GM23248 (cell line): ENCODE results near the gene PLEKHM2. TPM values are rescaled to one million over a fixed set of nuclear protein-coding genes. Genes with fewer than 3 reads are reported as not detected.

Source experiments
- DNase-seq: peaks from one replicate; pipeline ENCODE4 v3.0.0-alpha.2; 2015
- H2AFZ ChIP-seq: fragments of 200-600 bp; sonication (generic); 2 replicates; pipeline ENCODE4 v1.6.1; 2016; ENCODE audit warnings: antibody characterized with exemption
- H3F3A ChIP-seq: fragments of 200-600 bp; sonication (generic); 2 replicates; pipeline ENCODE4 v1.6.1; 2016; ENCODE audit warnings: mild to moderate bottlenecking, antibody characterized with exemption, mixed run types; ENCODE audit not compliant: insufficient read depth
- H3K27ac ChIP-seq: fragments of 200-600 bp; sonication (generic); 2 replicates; pipeline ENCODE4 v1.5.1; 2016; ENCODE audit warnings: mild to moderate bottlenecking
- H3K27me3 ChIP-seq: fragments of 200-600 bp; sonication (generic); replicated peaks from 2 replicates; pipeline ENCODE4 v1.6.1; 2016; ENCODE audit warnings: mild to moderate bottlenecking; ENCODE audit not compliant: insufficient read depth
- H3K36me3 ChIP-seq: fragments of 200-600 bp; sonication (generic); 2 replicates; pipeline ENCODE4 v1.6.1; 2016; ENCODE audit warnings: low read depth, mild to moderate bottlenecking
- H3K4me1 ChIP-seq: fragments of 200-600 bp; sonication (generic); 2 replicates; pipeline ENCODE4 v1.6.1; 2016; ENCODE audit warnings: mild to moderate bottlenecking; ENCODE audit not compliant: insufficient read depth
- H3K4me2 ChIP-seq: fragments of 200-600 bp; sonication (generic); one replicate; pipeline ENCODE4 v1.6.1; 2016; ENCODE audit warnings: mild to moderate bottlenecking; ENCODE audit not compliant: unreplicated experiment
- H3K4me3 ChIP-seq: fragments of 200-600 bp; sonication (generic); 2 replicates; pipeline ENCODE4 v1.5.1; 2016; ENCODE audit warnings: mild to moderate bottlenecking
- H3K79me2 ChIP-seq: fragments of 200-600 bp; sonication (generic); 2 replicates; pipeline ENCODE4 v1.6.1; 2016; ENCODE audit warnings: mild to moderate bottlenecking; ENCODE audit not compliant: insufficient read depth
- H3K9ac ChIP-seq: fragments of 200-600 bp; sonication (generic); 2 replicates; pipeline ENCODE4 v1.6.1; 2016; ENCODE audit warnings: mild to moderate bottlenecking
- H3K9me2 ChIP-seq: fragments of 200-600 bp; sonication (generic); 2 replicates; pipeline ENCODE4 v1.6.1; 2016; ENCODE audit warnings: mixed run types, mild to moderate bottlenecking, moderate library complexity; ENCODE audit not compliant: insufficient read depth
- H3K9me3 ChIP-seq: fragments of 200-600 bp; sonication (generic); one replicate; pipeline ENCODE4 v1.6.1; 2017; ENCODE audit warnings: low read depth
- H4K20me1 ChIP-seq: fragments of 200-600 bp; sonication (generic); 2 replicates; pipeline ENCODE4 v1.6.0; 2016; ENCODE audit not compliant: insufficient read depth
- EZH2 ChIP-seq: fragments of 200-600 bp; sonication (generic); IDR thresholded peaks from 2 replicates; pipeline ENCODE4 v1.6.1; 2018; ENCODE audit warnings: antibody characterized with exemption, mild to moderate bottlenecking; ENCODE audit not compliant: insufficient read depth, poor library complexity, severe bottlenecking
- EZH2phosphoT487 ChIP-seq: fragments of 200-600 bp; sonication (generic); IDR thresholded peaks from 2 replicates; pipeline ENCODE4 v1.6.1; 2018; ENCODE audit warnings: antibody characterized with exemption, moderate library complexity, mild to moderate bottlenecking, low read depth; ENCODE audit not compliant: insufficient read depth
- WGBS, 2 experiments: methylation state at CpG; one replicate each; pipeline ENCODE4 v1.1.6; 2015 to 2017; ENCODE audit warnings: low lambda C conversion rate in 2 of 2, low coverage in 1 of 2; ENCODE audit errors: missing lambda C conversion rate in 2 of 2; 5-methylcytosine and 5-hydroxymethylcytosine counted together
- in situ Hi-C: fragments of 300-500 bp; cut with MboI; formaldehyde crosslinking; loops from 2 replicates; pipeline ENCODE4 v1.15.0; 2020
- polyA plus RNA-seq: library from polyadenylated mRNA; unstranded; fragments of >200 nt; fragmentation: Nextera tagmentation; extraction: Ambion mirVana; gene quantifications from 2 replicates; pipeline ENCODE4 v1.2.1, GENCODE V29; 2016
- total RNA-seq: library from RNA; depleted of rRNA; stranded (reverse); fragments of >200 nt; shearing (Covaris generic); gene quantifications from 2 replicates; pipeline ENCODE4 v1.2.3, GENCODE V29; 2014

PLEKHM2 gene
- total and polyA plus RNA-seq, 2 experiments from 2014 or later = 14.9 to 52.9 TPM

DNA sequence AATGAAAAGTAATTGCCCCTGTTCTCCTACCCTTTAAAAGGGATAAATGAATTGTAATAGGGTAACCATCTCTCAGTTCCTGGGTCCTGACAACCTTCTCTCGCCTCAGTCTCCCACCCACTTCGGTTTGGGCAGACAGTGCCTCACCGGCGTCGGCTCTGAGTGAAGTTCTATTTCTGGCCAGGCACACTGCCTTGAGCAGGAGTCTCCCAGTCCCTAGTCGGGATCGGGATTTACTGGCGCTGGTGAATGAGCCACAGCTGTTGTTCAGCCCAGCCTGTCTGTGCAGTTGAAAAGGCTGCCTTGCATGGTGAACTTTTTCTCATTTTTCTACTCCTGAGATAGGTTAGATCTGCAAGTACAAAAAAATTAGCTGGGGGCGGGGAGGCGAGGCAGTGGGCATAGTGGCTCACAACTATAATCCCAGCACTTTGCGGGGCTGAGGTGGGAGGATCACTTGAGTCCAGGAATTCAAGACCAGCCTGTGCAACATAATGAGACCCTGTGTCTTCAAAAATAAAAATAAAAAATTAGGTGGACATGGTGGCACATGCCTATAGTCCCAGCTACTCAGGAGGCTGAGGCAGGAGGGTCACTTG lies 7.4 kb downstream of the PLEKHM2 start:
- Histone ChIP-seq H3K4me1 (peaks cover 18% of the 10 kb centered on the region), H3K9me2 (no peaks in the 10 kb centered on the region), H3K36me3 (0 out of 2 replicates have a peak, but pooled peaks cover 3% of the 10 kb centered on the region), H3F3A (no peaks in the 10 kb centered on the region), H2AFZ (no peak overlapping the region), H3K27me3 (no peaks in the 10 kb centered on the region), H3K9ac (0 out of 2 replicates have a peak overlapping the region, but pooled peaks have one; percentile 18), H3K79me2 (peaks cover 100% of the 10 kb centered on the region), H4K20me1 (peaks cover 4% of the 10 kb centered on the region; the same call in 1 of the 2 replicates), H3K4me3 (no peak overlapping the region), H3K9me3 (no peaks in the 10 kb centered on the region), H3K27ac (peak overlapping the region; percentile 22; the same call in 1 of the 2 replicates), H3K4me2 (peak overlapping the region; percentile 20)
- DNase-seq = peak; percentile 50
- 36 to 41% methylated on average over 11 of the region's 11 CpGs for WGBS, 2 experiments
- TF ChIP-seq EZH2phosphoT487 (no peak), EZH2 (no peak)
- in situ Hi-C loops = no loop called here

DNA sequence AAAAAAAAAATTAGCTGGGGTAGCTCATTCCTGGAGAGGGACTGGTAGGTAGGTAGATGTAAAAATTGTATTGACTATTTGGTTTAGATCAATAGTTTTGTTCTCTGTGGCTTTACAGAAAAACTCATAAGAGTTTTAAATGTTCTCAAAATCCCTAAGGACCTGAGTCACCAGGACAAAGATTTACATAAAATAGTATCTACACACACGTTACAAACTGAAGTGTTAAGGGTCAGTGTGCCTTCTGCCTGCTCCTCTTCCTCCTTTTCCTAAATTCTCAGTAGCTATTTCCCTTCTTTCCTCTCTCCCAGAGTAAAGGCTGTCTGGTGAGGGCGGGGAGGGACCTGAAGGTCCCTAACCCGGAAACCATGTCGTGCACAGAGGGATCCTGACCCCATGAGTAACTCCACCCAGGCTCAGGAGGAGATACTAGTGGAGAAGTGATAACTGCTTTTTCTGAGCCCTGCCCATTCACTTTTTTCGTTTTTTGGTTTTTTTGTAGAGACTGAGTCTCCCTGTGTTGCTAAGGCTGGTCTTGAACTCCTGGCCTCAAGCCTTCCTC lies 8.1 kb downstream of the PLEKHM2 start:
- H3K27ac ChIP-seq = peak overlapping the region; percentile 20; the same call in 1 of the 2 replicates
- no peak overlapping the region for H3K9ac ChIP-seq
- peak; percentile 36 for DNase-seq
- 0 out of 2 replicates have a peak, but pooled peaks cover 3% of the 10 kb centered on the region for H3K36me3 ChIP-seq
- H3K9me3 ChIP-seq = no peaks in the 10 kb centered on the region
- no peak overlapping the region for H2AFZ ChIP-seq
- H3K4me1 ChIP-seq = peaks cover 18% of the 10 kb centered on the region
- TF ChIP-seq EZH2 (no peak), EZH2phosphoT487 (no peak)
- whole genome bisulfite sequencing, 2 experiments = 88 to 91% methylated on average over 5 of the region's 5 CpGs
- no peak overlapping the region for H3K4me2 ChIP-seq
- H3K79me2 ChIP-seq = peaks cover 100% of the 10 kb centered on the region
- H3K4me3 ChIP-seq = no peak overlapping the region
- no peaks in the 10 kb centered on the region for H3K27me3 ChIP-seq
- no peaks in the 10 kb centered on the region for H3K9me2 ChIP-seq
- H4K20me1 ChIP-seq = peaks cover 4% of the 10 kb centered on the region; the same call in 1 of the 2 replicates
- in situ Hi-C loops = no loop called here
- H3F3A ChIP-seq = no peaks in the 10 kb centered on the region

DNA sequence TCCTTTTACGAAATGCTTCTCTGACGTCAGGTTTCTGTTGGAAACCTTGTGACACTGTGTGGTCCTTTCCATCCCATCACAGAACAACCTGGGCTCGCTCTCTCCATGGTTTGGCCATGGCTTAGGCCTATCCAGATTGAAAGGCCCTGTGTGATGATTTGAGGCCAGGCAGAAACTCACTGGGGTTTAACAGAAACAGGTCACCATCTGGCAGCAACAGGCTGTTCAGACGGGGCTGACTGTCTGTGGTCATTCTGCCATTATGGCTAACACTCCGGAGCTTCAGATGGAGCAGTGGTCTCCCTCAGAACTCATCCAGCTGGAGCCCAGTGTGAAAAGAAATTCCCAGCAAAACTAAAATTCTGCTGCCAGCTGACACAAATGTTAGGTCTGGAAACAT lies 9.3 kb downstream of the PLEKHM2 start:
- H2AFZ ChIP-seq = no peak overlapping the region
- peaks cover 100% of the 10 kb centered on the region for H3K79me2 ChIP-seq
- TF ChIP-seq EZH2 (no peak), EZH2phosphoT487 (no peak)
- no peaks in the 10 kb centered on the region for H3F3A ChIP-seq
- peaks cover 18% of the 10 kb centered on the region for H3K4me1 ChIP-seq
- H3K9me2 ChIP-seq = no peaks in the 10 kb centered on the region
- no peak overlapping the region for H3K27ac ChIP-seq
- 0 out of 2 replicates have a peak, but pooled peaks cover 3% of the 10 kb centered on the region for H3K36me3 ChIP-seq
- no peak overlapping the region for H3K9ac ChIP-seq
- DNase-seq = no peak
- in situ Hi-C loops = no loop called here
- H3K4me2 ChIP-seq = no peak overlapping the region
- no peaks in the 10 kb centered on the region for H3K9me3 ChIP-seq
- no peaks in the 10 kb centered on the region; the same call in 1 of the 2 replicates for H4K20me1 ChIP-seq
- no peaks in the 10 kb centered on the region for H3K27me3 ChIP-seq
- H3K4me3 ChIP-seq = no peak overlapping the region
- 45 to 50% methylated on average over 5 of the region's 5 CpGs for WGBS, 2 experiments

DNA sequence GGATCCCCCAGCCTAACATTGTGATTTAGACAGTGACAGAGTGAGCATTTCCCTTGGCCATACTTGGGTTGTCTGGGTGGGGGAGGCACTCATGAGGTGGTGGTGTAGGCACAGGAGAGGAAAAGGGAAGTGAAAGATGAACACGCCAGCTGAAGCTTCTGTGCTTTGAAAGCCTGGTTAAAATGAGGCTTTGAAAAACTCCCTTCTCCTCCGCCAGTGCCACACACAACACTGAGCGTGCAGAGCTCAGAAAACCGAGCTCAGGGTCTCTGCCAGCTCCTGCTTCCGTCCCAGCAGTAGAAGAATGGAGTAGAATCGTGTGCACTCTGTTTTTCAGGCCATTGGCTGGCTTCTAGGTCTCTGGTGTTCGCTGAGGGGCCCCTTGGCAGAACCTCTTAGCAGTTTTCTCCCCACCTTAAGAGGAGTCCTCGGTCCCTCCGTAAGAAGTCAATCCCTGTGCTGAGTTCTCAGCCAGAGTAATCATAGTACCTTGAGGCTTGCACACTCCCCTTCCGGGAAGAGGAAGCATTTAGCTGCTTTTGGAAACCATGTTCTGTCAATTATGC lies 12.9 kb downstream of the PLEKHM2 start:
- Histone ChIP-seq H3K27ac (no peak overlapping the region), H3K4me3 (no peak overlapping the region), H3K9ac (no peak overlapping the region; the same call in 1 of the 2 replicates), H3F3A (peaks cover 1% of the 10 kb centered on the region; the same call in 1 of the 2 replicates), H3K9me3 (no peaks in the 10 kb centered on the region), H3K4me1 (peaks cover 13% of the 10 kb centered on the region), H4K20me1 (no peaks in the 10 kb centered on the region), H2AFZ (no peak overlapping the region), H3K4me2 (peak overlapping the region; percentile 18), H3K79me2 (peaks cover 100% of the 10 kb centered on the region), H3K27me3 (no peaks in the 10 kb centered on the region), H3K36me3 (no peaks in the 10 kb centered on the region), H3K9me2 (no peaks in the 10 kb centered on the region)
- WGBS, 2 experiments = 27 to 31% methylated on average over 9 to 10 of the region's 10 CpGs
- no peak for TF ChIP-seq EZH2phosphoT487
- no peak for TF ChIP-seq EZH2
- DNase-seq = no peak
- in situ Hi-C loops = no loop called here
